ENCODE measurements around the gene C1QTNF9B. TPM values are rescaled to one million over a fixed set of nuclear protein-coding genes. Genes with fewer than 3 reads are reported as not detected.

Gene C1QTNF9B
- total and polyA plus RNA-seq, 12 donors, result 0.24 TPM; not detected in 11

- H3K27ac ChIP-seq, result no peak overlapping the region
- WGBS, 4 donors, result 72 to 80% (median 73%) methylated on average over 2 of the region's 2 CpGs
- no peak overlapping the region for H3K4me3 ChIP-seq
- H3K9me3 ChIP-seq (replicated peaks in 1 of 3), result no peaks in the 10 kb centered on the region
- H3K27me3 ChIP-seq, result peaks cover 4% of the 10 kb centered on the region
- no peaks in the 10 kb centered on the region for H3K4me1 ChIP-seq (replicated peaks in 1 of 2)
- TF ChIP-seq CTCF (IDR thresholded peaks at IDR 0.05), result no peak
- TF ChIP-seq POLR2A (IDR thresholded peaks at IDR 0.05), result no peak
- no peaks in the 10 kb centered on the region for H3K36me3 ChIP-seq (replicated peaks in 1 of 2)
- intact Hi-C loops (cut with DNase I), result no loop called here
- no peak for DNase-seq
Measured at GRCh38 chr13:23934520-23934919, 37.2 kb upstream of the C1QTNF9B start.

- Histone ChIP-seq H3K36me3 (replicated peaks in 1 of 2) (no peaks in the 10 kb centered on the region), H3K4me3 (no peak overlapping the region), H3K27me3 (no peaks in the 10 kb centered on the region), H3K9me3 (replicated peaks in 1 of 3) (no peaks in the 10 kb centered on the region), H3K4me1 (replicated peaks in 1 of 2) (no peaks in the 10 kb centered on the region), H3K27ac (no peak overlapping the region)
- no peak for DNase-seq
- intact Hi-C loops (cut with DNase I), result no loop called here
- WGBS, 4 donors, result 80 to 94% (median 87%) methylated on average over 2 of the region's 2 CpGs
- no peak for TF ChIP-seq CTCF (IDR thresholded peaks at IDR 0.05)
- TF ChIP-seq POLR2A (IDR thresholded peaks at IDR 0.05), result no peak
Measured at GRCh38 chr13:23928985-23929384, 31.7 kb upstream of the C1QTNF9B start.

GRCh38 chr13:23923031-23923430, 25.7 kb upstream of the C1QTNF9B start:
- no peaks in the 10 kb centered on the region for H3K9me3 ChIP-seq (replicated peaks in 1 of 3)
- no peak overlapping the region for H3K27ac ChIP-seq
- no peaks in the 10 kb centered on the region for H3K36me3 ChIP-seq (replicated peaks in 1 of 2)
- H3K4me3 ChIP-seq, result no peak overlapping the region
- no peak for TF ChIP-seq CTCF (IDR thresholded peaks at IDR 0.05)
- TF ChIP-seq POLR2A (IDR thresholded peaks at IDR 0.05), result no peak
- no peaks in the 10 kb centered on the region for H3K4me1 ChIP-seq (replicated peaks in 1 of 2)
- DNase-seq, result no peak
- H3K27me3 ChIP-seq, result no peaks in the 10 kb centered on the region
- WGBS, 4 donors, result 39 to 50% (median 43%) methylated on average over 1 of the region's 1 CpG
- intact Hi-C loops (cut with DNase I), result loop anchor here in 1 of 2 donors (5.0 kb wide), 1 partner anchor 299 kb away; no protein-coding TSS in a partner anchor

GRCh38 chr13:23922005-23922932, 25.0 kb upstream of the C1QTNF9B start:
- TF ChIP-seq POLR2A (IDR thresholded peaks at IDR 0.05) (no peak), CTCF (IDR thresholded peaks at IDR 0.05) (no peak)
- no peaks in the 10 kb centered on the region for H3K4me1 ChIP-seq (replicated peaks in 1 of 2)
- DNase-seq, result no peak
- H3K27me3 ChIP-seq, result no peaks in the 10 kb centered on the region
- intact Hi-C loops (cut with DNase I), result loop anchor here in 1 of 2 donors (5.0 kb wide), 1 partner anchor 300 kb away; no protein-coding TSS in a partner anchor
- no peaks in the 10 kb centered on the region for H3K9me3 ChIP-seq (replicated peaks in 1 of 3)
- no peak overlapping the region for H3K4me3 ChIP-seq
- no peak overlapping the region for H3K27ac ChIP-seq
- H3K36me3 ChIP-seq (replicated peaks in 1 of 2), result no peaks in the 10 kb centered on the region
- WGBS, 4 donors, result 65 to 74% (median 67%) methylated on average over 5 of the region's 5 CpGs

All from adrenal gland (tissue), 12 donors.